Body of pancreas (tissue), 4 donors: ENCODE measurements around the gene KRT6A.

ENCODE experiments used
- CTCF ChIP-seq, 7 experiments: fragments of 450-650 bp in 4 of 7; fragments of 200-600 bp in 3 of 7; sonication (generic) in 3 of 7; IDR thresholded peaks; one replicate each; pipeline ENCODE4 v1.5.1; 2016 to 2019; ENCODE audit warnings: antibody characterized with exemption in 7 of 7
- POLR2A ChIP-seq, 3 donors: fragments of 450-650 bp; IDR thresholded peaks; one replicate each; pipeline ENCODE4 v1.6.1; 2016; ENCODE audit warnings: antibody characterized with exemption in 3 of 3, mild to moderate bottlenecking in 2 of 3

- no peak for TF ChIP-seq CTCF (IDR thresholded peaks at IDR 0.05)
- TF ChIP-seq POLR2A (IDR thresholded peaks at IDR 0.05): no peak
Measured at GRCh38 chr12:52496590-52497071, 3.6 kb upstream of the KRT6A start.
